GM18498 (cell line): ENCODE results near the gene PDZRN3.

ENCODE experiments used
- ATAC-seq: cut with Tn5 transposase; IDR thresholded peaks from one replicate; pipeline ENCODE4 v1.9.1; 2021; ENCODE audit warnings: mild to moderate bottlenecking, moderate library complexity; ENCODE audit not compliant: unreplicated experiment

PDZRN3 gene

GRCh38 chr3:73497646-73498406 lies 126.9 kb downstream of the PDZRN3 start:
- no peak for ATAC-seq

- ATAC-seq: no peak
These were observed 131.0 kb downstream of the PDZRN3 start for GRCh38 chr3:73493543-73494308.

GRCh38 chr3:73492186-73492585 lies 132.6 kb downstream of the PDZRN3 start:
- ATAC-seq: no peak

DNA sequence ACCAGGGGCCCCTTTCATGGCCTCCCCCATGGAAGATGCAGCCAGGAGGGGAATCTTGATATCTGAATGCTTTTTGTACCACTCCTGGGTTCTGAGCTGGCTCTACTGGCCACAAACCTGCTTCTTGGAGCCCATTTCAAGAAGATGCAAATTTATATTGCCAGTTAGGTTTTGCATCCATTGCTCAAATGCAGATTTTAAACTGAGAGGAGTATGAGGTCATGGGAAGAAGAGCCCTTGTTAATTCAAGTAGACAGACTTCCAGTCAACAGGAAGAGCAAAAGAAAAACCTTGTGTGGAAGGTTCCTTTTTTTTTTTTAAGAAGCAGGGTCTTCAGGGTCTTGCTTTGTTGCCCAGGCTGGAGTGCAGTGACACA lies 133.5 kb downstream of the PDZRN3 start:
- ATAC-seq: no peak

GRCh38 chr3:73490453-73491286 lies 134.1 kb downstream of the PDZRN3 start:
- no peak for ATAC-seq

DNA sequence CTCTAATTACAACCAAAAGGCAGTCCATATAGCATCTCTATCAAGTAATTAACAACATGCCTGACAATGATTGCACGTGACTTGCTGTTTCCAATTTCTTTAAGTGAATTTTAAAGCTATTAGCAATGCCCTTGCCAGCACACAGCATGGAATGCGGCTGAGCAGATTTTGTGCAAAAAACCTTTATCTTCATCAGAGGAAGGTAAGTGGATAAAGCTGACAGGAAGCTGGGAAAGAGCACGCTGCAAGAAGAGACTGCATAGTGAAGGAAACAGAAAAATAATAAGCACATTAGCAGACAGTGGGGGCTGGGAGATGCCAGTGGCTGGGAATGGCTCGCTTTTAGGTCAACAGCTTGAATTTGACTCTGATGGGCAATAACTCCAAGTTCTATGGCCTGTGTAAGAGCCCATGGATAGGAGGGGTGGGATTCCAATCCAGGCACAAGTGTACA lies 138.8 kb downstream of the PDZRN3 start:
- no peak for ATAC-seq

GRCh38 chr3:73484656-73485248 lies 140.0 kb downstream of the PDZRN3 start:
- ATAC-seq: peak; percentile 86

DNA sequence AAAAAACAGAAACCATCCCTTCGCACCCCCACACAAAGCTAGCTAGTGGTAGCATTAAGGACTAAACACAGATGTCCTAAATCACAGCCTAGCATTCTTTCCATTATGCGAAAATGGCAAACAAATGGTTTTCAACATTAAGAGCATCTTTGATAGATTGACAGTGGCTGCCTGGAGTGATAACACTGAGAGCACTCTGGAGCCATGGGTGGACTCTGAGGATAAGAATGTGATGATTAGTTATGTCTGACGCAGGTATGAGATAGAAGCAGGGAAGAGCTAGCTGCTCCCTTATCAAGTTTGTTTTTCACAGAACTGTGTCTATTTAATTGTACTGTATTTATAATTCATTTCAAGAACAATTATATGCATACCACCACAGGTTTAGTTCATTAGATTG lies 142.9 kb downstream of the PDZRN3 start:
- ATAC-seq: no peak

DNA sequence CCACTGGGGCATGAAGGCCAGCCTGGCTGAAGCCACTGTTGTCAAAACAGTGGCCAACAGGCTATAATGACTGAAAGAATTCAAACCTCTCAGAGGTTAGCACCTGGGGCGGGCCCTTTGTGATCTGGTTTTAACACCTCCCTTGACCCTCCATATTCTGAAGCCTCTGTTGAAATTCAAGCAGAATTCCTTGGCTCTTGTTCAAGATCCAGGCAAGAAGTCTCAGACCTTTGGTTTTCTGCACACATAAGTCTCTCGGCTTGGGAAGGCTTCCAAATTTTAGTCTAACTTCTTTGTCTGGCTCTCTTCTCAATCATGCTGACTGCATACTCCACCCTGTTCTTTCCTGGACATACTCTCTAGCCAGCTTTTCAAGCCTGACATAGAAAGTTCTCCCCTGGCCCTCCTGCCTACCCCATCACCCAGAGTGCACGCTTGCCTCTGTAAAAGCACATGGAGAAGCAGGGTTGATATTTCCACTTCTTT lies 144.5 kb downstream of the PDZRN3 start:
- ATAC-seq: no peak

DNA sequence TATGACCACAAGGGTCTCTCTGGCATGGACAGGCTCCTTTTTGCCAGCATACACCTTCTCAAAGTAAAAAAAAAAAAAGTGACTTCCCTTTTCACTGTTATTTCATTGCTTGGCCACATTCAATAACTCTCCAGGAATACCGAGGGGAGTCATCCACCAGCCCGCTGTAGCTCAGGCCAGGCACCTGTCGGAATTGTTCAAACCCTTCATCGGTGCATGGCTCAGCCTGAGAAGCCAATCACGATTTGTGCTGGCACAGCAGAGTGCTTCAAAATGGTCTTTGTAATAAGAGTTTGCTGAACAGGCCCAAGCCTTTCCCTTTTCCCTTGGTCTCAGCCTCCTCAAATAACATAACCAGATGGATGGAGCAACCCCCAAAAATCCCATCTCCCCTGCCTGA lies 145.4 kb downstream of the PDZRN3 start:
- ATAC-seq: no peak

DNA sequence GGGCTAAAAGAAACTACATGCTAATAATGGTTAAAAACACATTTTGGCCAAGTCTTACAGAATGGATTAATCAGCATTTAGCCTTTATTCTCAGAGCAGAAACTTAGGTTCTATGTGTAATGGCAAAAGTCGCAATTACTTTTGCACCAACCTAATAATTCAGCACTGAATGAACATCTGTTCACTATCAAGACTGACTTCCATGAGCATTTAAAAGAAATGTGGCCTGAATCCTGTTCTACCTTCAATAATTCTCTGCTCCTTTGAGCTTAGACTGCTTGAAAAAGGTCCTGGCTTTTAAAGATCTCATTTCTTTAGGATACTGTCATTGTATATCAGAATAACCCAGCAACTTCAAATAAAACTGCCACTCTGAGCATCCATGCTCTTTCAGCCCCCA lies 145.9 kb downstream of the PDZRN3 start:
- ATAC-seq: no peak

DNA sequence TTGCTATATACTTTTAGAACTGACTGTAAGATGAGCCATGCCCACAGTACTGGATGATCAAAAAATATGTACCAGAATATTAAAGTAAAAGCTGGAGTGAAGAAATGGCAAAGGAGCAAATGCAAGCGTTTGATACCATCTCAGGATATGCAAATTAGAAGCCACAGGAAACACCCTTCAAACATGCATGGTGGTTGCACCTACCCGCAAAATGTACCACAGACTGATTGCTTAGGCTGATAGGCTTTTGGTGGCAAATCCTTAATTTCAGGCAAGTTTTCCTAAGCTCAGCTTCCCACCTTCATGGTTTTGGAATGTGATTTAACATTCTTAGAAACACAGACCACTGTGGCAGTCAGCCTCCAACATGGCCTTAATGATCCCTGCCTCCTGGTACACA lies 149.0 kb downstream of the PDZRN3 start:
- no peak for ATAC-seq

DNA sequence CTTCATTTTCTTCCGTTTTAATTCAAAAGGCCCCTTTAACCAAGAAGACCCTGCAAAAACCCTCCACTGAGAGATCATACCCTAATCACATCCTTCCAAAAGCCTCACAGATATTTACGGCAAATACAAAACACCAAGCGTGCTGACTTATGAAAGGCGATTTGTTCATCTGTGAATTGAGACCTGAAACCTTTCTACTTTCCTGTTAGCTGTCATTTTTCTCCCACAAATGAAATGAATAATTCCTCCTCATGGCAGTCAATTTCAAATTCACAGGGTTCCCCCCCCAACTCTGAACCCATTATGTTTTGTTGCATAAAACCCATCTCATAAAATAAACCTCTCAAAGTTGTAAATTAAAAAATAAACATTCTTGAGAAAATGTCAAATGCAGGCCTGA lies 149.6 kb downstream of the PDZRN3 start:
- no peak for ATAC-seq

GRCh38 chr3:73474619-73475018 lies 150.1 kb downstream of the PDZRN3 start:
- no peak for ATAC-seq

DNA sequence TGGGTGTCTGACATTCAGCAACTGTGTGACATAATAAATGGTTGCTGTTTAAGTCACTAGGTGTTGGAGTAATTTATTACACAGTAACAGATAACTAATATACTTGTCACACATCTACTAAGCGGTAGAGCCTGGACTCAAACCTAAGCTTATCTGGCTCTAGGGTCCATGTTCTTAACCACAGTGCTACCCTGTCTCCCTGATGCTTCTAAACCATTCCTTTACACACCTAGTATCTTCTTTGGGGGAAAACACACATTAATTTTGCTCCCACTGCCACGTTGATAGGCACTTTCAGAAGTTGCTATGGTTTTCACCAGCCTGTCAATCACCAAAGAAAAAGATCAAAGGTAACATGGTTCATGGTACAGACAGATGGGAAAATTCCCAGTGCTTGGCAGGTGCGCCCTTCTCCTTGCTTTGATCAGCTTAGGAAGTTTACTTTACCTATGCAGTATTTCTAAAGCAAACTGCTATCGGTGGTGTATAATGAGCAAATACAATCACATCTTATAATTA lies 150.8 kb downstream of the PDZRN3 start:
- no peak for ATAC-seq

DNA sequence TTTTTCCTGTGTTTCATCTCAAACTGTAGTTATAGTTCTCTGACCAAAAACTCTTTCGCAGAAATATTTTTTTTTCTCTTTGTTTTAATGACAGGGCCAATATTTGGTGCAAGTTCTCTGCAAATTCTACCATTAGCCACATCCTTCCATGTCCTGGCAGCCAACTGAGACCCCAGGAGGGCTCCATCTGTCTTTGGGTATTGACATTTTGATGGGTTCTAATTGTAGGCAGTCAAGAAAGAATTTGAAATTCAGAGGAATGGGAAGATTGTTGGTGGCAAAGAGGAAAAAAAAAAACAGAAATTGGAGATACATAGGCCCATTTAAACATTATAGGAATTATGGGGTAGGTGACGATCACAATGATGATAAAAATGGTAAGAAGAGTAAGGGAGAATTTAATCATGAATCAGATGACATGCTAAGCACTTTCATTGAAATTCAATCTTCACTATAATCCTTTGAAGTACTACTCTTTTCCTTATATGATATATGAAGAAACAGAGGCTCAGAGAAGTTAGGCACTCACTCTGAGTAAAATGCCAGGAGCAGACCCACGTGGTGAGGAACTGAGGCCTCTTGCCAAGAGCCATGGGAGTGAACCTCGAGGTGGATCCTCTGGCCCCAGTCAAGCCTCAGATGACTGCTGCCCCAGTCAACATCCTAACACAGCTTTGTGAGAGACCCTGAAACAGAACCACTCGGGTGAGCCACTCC lies 151.4 kb downstream of the PDZRN3 start:
- no peak for ATAC-seq

DNA sequence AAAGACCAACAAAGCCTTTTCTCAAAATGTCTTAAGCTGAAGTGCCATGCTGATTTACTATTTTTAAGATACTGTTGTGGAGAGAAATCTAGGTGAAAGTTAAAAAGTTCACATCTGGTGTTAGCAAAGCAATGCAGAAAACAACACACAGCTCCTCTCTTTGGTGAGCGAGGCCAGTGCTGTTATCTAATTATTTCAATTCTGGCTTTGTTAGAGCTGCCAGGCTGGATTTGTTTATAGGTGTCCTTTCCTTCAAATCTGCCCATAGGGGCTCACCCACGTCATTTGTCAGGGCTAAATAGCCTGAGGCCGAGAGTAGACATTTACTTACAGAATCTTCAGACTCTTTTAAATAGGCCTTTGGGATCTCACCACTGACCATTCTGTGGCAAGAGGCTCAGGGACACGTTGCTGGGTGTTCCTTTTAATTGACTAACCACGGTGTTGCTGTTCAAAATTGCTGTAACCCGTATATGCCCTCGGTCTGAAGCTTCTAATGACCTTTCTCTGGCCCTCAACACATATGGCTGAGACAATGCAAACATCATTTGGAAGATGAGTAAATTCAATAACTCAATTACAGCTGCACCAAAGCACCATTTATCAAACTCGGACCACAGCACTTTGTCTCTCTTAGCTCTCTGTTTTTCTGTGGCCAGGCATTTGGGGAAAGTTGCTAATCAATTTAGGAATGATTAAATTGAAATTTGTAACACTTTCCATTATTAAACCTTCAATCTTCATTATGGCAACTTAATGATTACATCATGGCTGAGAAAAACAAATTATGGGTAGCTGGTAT lies 152.6 kb downstream of the PDZRN3 start:
- no peak for ATAC-seq

DNA sequence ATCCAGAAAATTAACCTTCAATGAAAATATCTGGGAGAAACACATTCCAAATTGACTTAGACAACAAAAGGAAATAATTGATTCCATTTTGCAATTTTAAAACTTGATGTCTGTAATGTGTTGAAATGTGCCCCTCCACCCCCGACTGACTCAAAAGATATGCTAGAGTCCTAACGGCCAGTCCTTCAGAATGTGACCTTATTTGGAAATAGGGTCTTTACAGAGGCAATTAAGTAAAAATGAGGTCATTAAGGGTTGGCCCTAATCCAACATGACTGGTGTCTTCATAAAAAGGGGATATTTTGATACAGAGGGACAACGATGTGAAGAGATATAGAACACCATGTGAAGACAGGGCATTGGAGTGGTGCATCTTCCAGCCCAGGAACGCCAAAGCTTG lies 153.9 kb downstream of the PDZRN3 start:
- no peak for ATAC-seq

GRCh38 chr3:73469331-73469730 lies 155.4 kb downstream of the PDZRN3 start:
- no peak for ATAC-seq
